GM23338 (cell line): ENCODE measurements around the gene TMCC1.
"Not testable (repeated sequence)": the region's sequence is repeated elsewhere in the genome, so short reads cannot be mapped to it uniquely, and the experiment has no call there.

Experiments
- CREB1 ChIP-seq: fragments of 250-450 bp; sonication (Bioruptor Pico); IDR thresholded peaks from 2 replicates; pipeline ENCODE4 v1.5.0; 2020; ENCODE audit warnings: low read depth, mild to moderate bottlenecking, moderate library complexity
- EZH2 ChIP-seq: fragments of 200-600 bp; sonication (generic); IDR thresholded peaks from one replicate; pipeline ENCODE4 v1.8.0; 2017; ENCODE audit warnings: antibody characterized with exemption, mild to moderate bottlenecking, low read depth; ENCODE audit not compliant: unreplicated experiment
- EZH2phosphoT487 ChIP-seq: fragments of 200-600 bp; sonication (generic); IDR thresholded peaks from one replicate; pipeline ENCODE4 v1.8.1; 2018; ENCODE audit warnings: antibody characterized with exemption; ENCODE audit not compliant: unreplicated experiment
- JUNB ChIP-seq: IDR thresholded peaks from one replicate; pipeline ENCODE4 v1.6.1; 2016; ENCODE audit warnings: antibody characterized with exemption; ENCODE audit not compliant: unreplicated experiment
- POLR2AphosphoS5 ChIP-seq: IDR thresholded peaks from 2 replicates; pipeline ENCODE4 v1.6.1; 2016; ENCODE audit warnings: antibody characterized with exemption, low read depth
- STAT1 ChIP-seq: IDR thresholded peaks from one replicate; pipeline ENCODE4 v1.6.1; 2016; ENCODE audit warnings: antibody characterized with exemption; ENCODE audit not compliant: unreplicated experiment
- ZNF331 ChIP-seq: fragments of 250-450 bp; sonication (Bioruptor Pico); IDR thresholded peaks from 2 replicates; pipeline ENCODE4 v1.5.0; 2020; ENCODE audit warnings: low read depth, mild to moderate bottlenecking, moderate library complexity
- TF ChIP-seq, protein P1 (sequence below), 2 experiments: fragments of 200-600 bp in 1 of 2; sonication (generic) in 1 of 2; conservative IDR thresholded peaks; 2 replicates each; pipeline versions ENCODE4 v1.5.1 to v1.6.1; 2016 to 2017; ENCODE audit warnings: antibody characterized with exemption in 2 of 2, low read depth in 2 of 2, mild to moderate bottlenecking in 2 of 2, moderate library complexity in 1 of 2
- TF ChIP-seq, protein P2 (sequence below): IDR thresholded peaks from one replicate; pipeline ENCODE4 v1.6.1; 2018; ENCODE audit warnings: antibody characterized with exemption; ENCODE audit not compliant: unreplicated experiment
- TF ChIP-seq, protein P3 (sequence below): fragments of 250-450 bp; sonication (Bioruptor Pico); IDR thresholded peaks from 2 replicates; pipeline ENCODE4 v1.5.0; 2020; ENCODE audit warnings: mild to moderate bottlenecking, moderate library complexity

DNA sequence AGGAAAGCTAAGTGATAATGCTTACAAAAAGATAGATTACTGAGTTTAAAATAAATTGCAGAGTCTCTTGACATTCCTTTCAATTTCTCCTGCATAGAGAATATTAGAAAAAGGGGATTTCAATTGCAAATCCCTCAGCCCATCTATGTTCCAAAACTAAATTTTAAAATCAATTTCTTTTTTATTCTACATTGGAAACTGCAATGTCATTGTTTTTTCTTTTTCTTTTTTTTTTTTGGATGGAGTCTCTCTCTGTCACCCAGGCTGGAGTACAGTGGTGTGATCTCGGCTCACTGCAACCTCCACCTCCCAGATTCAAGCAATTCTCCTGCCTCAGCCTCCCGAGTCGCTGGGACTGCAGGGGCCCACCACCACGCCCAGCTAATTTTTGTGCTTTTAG lies 15.7 kb upstream of the TMCC1 start:
- TF ChIP-seq, protein P1, sequence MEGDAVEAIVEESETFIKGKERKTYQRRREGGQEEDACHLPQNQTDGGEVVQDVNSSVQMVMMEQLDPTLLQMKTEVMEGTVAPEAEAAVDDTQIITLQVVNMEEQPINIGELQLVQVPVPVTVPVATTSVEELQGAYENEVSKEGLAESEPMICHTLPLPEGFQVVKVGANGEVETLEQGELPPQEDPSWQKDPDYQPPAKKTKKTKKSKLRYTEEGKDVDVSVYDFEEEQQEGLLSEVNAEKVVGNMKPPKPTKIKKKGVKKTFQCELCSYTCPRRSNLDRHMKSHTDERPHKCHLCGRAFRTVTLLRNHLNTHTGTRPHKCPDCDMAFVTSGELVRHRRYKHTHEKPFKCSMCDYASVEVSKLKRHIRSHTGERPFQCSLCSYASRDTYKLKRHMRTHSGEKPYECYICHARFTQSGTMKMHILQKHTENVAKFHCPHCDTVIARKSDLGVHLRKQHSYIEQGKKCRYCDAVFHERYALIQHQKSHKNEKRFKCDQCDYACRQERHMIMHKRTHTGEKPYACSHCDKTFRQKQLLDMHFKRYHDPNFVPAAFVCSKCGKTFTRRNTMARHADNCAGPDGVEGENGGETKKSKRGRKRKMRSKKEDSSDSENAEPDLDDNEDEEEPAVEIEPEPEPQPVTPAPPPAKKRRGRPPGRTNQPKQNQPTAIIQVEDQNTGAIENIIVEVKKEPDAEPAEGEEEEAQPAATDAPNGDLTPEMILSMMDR (conservative IDR thresholded peaks at IDR 0.05; ENCODE audit: low read depth in 2 of 2), result not testable (repeated sequence)
- TF ChIP-seq, protein P2, sequence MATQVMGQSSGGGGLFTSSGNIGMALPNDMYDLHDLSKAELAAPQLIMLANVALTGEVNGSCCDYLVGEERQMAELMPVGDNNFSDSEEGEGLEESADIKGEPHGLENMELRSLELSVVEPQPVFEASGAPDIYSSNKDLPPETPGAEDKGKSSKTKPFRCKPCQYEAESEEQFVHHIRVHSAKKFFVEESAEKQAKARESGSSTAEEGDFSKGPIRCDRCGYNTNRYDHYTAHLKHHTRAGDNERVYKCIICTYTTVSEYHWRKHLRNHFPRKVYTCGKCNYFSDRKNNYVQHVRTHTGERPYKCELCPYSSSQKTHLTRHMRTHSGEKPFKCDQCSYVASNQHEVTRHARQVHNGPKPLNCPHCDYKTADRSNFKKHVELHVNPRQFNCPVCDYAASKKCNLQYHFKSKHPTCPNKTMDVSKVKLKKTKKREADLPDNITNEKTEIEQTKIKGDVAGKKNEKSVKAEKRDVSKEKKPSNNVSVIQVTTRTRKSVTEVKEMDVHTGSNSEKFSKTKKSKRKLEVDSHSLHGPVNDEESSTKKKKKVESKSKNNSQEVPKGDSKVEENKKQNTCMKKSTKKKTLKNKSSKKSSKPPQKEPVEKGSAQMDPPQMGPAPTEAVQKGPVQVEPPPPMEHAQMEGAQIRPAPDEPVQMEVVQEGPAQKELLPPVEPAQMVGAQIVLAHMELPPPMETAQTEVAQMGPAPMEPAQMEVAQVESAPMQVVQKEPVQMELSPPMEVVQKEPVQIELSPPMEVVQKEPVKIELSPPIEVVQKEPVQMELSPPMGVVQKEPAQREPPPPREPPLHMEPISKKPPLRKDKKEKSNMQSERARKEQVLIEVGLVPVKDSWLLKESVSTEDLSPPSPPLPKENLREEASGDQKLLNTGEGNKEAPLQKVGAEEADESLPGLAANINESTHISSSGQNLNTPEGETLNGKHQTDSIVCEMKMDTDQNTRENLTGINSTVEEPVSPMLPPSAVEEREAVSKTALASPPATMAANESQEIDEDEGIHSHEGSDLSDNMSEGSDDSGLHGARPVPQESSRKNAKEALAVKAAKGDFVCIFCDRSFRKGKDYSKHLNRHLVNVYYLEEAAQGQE, result not testable (repeated sequence)
- TF ChIP-seq EZH2; EZH2phosphoT487; STAT1; JUNB; ZNF331 (CRISPR knock-in tag); CREB1 (CRISPR knock-in tag); POLR2AphosphoS5: not testable (repeated sequence)
- TF ChIP-seq, protein P3, sequence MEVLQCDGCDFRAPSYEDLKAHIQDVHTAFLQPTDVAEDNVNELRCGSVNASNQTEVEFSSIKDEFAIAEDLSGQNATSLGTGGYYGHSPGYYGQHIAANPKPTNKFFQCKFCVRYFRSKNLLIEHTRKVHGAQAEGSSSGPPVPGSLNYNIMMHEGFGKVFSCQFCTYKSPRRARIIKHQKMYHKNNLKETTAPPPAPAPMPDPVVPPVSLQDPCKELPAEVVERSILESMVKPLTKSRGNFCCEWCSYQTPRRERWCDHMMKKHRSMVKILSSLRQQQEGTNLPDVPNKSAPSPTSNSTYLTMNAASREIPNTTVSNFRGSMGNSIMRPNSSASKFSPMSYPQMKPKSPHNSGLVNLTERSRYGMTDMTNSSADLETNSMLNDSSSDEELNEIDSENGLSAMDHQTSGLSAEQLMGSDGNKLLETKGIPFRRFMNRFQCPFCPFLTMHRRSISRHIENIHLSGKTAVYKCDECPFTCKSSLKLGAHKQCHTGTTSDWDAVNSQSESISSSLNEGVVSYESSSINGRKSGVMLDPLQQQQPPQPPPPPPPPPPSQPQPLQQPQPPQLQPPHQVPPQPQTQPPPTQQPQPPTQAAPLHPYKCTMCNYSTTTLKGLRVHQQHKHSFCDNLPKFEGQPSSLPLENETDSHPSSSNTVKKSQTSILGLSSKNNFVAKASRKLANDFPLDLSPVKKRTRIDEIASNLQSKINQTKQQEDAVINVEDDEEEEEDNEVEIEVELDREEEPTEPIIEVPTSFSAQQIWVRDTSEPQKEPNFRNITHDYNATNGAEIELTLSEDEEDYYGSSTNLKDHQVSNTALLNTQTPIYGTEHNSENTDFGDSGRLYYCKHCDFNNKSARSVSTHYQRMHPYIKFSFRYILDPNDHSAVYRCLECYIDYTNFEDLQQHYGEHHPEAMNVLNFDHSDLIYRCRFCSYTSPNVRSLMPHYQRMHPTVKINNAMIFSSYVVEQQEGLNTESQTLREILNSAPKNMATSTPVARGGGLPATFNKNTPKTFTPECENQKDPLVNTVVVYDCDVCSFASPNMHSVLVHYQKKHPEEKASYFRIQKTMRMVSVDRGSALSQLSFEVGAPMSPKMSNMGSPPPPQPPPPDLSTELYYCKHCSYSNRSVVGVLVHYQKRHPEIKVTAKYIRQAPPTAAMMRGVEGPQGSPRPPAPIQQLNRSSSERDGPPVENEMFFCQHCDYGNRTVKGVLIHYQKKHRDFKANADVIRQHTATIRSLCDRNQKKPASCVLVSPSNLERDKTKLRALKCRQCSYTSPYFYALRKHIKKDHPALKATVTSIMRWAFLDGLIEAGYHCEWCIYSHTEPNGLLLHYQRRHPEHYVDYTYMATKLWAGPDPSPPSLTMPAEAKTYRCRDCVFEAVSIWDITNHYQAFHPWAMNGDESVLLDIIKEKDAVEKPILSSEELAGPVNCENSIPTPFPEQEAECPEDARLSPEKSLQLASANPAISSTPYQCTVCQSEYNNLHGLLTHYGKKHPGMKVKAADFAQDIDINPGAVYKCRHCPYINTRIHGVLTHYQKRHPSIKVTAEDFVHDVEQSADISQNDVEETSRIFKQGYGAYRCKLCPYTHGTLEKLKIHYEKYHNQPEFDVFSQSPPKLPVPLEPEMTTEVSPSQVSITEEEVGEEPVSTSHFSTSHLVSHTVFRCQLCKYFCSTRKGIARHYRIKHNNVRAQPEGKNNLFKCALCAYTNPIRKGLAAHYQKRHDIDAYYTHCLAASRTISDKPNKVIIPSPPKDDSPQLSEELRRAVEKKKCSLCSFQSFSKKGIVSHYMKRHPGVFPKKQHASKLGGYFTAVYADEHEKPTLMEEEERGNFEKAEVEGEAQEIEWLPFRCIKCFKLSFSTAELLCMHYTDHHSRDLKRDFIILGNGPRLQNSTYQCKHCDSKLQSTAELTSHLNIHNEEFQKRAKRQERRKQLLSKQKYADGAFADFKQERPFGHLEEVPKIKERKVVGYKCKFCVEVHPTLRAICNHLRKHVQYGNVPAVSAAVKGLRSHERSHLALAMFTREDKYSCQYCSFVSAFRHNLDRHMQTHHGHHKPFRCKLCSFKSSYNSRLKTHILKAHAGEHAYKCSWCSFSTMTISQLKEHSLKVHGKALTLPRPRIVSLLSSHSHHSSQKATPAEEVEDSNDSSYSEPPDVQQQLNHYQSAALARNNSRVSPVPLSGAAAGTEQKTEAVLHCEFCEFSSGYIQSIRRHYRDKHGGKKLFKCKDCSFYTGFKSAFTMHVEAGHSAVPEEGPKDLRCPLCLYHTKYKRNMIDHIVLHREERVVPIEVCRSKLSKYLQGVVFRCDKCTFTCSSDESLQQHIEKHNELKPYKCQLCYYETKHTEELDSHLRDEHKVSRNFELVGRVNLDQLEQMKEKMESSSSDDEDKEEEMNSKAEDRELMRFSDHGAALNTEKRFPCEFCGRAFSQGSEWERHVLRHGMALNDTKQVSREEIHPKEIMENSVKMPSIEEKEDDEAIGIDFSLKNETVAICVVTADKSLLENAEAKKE (CRISPR knock-in tag), result not testable (repeated sequence)
